Urinary bladder (tissue), 4 donors: ENCODE data around the gene CTLA4. TPM values are rescaled to one million over a fixed set of nuclear protein-coding genes. Genes with fewer than 3 reads are reported as not detected.

Experiments used
- DNase-seq: peaks from one replicate; pipeline ENCODE4 v3.0.0-alpha.2; 2015; ENCODE audit errors: extremely low spot score
- H3K27ac ChIP-seq: one replicate; pipeline ENCODE4 v1.5.1; 2013; ENCODE audit warnings: low read depth, mild to moderate bottlenecking, moderate library complexity
- H3K36me3 ChIP-seq: one replicate; pipeline ENCODE4 v1.6.1; 2013; ENCODE audit warnings: mild to moderate bottlenecking, moderate library complexity; ENCODE audit not compliant: insufficient read depth
- H3K4me1 ChIP-seq: one replicate; pipeline ENCODE4 v1.6.1; 2013; ENCODE audit warnings: mild to moderate bottlenecking, moderate library complexity; ENCODE audit not compliant: insufficient read depth
- H3K4me3 ChIP-seq: one replicate; pipeline ENCODE4 v1.5.1; 2013; ENCODE audit warnings: low read depth, low read length
- WGBS: extraction: QIAGEN DNeasy Blood & Tissue Kit; methylation state at CpG from one replicate; pipeline ENCODE4 v1.1.7; 2013; 5-methylcytosine and 5-hydroxymethylcytosine counted together
- polyA plus RNA-seq: library from polyadenylated mRNA; stranded (reverse); fragments of 200-250 nt; gene quantifications from one replicate; pipeline ENCODE4 v1.2.3, GENCODE V29; 2013
- total RNA-seq: library from RNA; depleted of rRNA; stranded (reverse); fragments of >200 nt; gene quantifications from one replicate; pipeline ENCODE4 v1.2.3, GENCODE V29; 2014
- donor health status: healthy with polysubstance abuse.
- donor health status: healthy.

The CTLA4 gene
- total and polyA plus RNA-seq, 2 donors: 0.11 to 0.25 TPM

GRCh38 chr2:203841654-203842053 is 25.9 kb upstream of the CTLA4 start:
- Histone ChIP-seq H3K36me3 (no peaks in the 10 kb centered on the region), H3K4me3 (no peak overlapping the region), H3K27ac (no peak overlapping the region), H3K4me1 (no peaks in the 10 kb centered on the region)
- 95% methylated on average over 5 of the region's 5 CpGs for WGBS
- DNase-seq: no peak

- H3K4me1 ChIP-seq: no peaks in the 10 kb centered on the region
- H3K4me3 ChIP-seq: no peak overlapping the region
- 72% methylated on average over 5 of the region's 5 CpGs for WGBS
- no peak overlapping the region for H3K27ac ChIP-seq
- no peak for DNase-seq
- H3K36me3 ChIP-seq: no peaks in the 10 kb centered on the region
Observed at GRCh38 chr2:203842373-203842772, 25.2 kb upstream of the CTLA4 start.

GRCh38 chr2:203846490-203847105 is 21.0 kb upstream of the CTLA4 start:
- Histone ChIP-seq H3K36me3 (no peaks in the 10 kb centered on the region), H3K4me3 (no peak overlapping the region), H3K4me1 (no peaks in the 10 kb centered on the region), H3K27ac (no peak overlapping the region)
- DNase-seq: no peak
- 64% methylated on average over 8 of the region's 8 CpGs for WGBS

GRCh38 chr2:203849010-203849409 is 18.6 kb upstream of the CTLA4 start:
- no peaks in the 10 kb centered on the region for H3K36me3 ChIP-seq
- WGBS: 83% methylated on average over 2 of the region's 2 CpGs
- no peaks in the 10 kb centered on the region for H3K4me1 ChIP-seq
- no peak overlapping the region for H3K4me3 ChIP-seq
- H3K27ac ChIP-seq: no peak overlapping the region
- no peak for DNase-seq

- H3K4me1 ChIP-seq: no peaks in the 10 kb centered on the region
- DNase-seq: no peak
- H3K36me3 ChIP-seq: no peaks in the 10 kb centered on the region
- H3K27ac ChIP-seq: no peak overlapping the region
- H3K4me3 ChIP-seq: no peak overlapping the region
- WGBS: 84% methylated on average over 2 of the region's 2 CpGs
Observed at GRCh38 chr2:203852760-203853159, 14.8 kb upstream of the CTLA4 start.

DNA sequence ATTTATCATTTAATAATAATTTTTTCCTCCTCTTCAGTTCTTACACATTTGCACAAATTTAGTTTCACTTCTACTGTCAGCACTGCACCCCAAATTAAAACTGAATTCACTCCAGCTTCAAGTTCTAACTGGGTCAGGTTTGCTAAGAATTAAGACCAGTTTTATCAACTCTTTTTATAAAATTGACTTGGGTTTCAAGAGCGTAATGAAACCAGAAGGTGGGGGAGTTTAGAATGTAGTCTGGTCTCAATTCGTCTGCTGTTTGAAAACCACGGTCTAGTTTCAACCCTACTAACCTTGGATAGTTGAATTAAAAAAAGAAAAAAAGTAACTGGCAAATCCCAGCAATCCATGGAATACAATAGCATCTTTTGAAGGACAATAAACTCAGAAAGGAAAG is 14.3 kb upstream of the CTLA4 start:
- WGBS: 80% methylated on average over 3 of the region's 3 CpGs
- H3K4me3 ChIP-seq: no peak overlapping the region

GRCh38 chr2:203853722-203854121 is 13.8 kb upstream of the CTLA4 start:
- DNase-seq: no peak
- no peak overlapping the region for H3K27ac ChIP-seq
- no peaks in the 10 kb centered on the region for H3K36me3 ChIP-seq
- WGBS: 75% methylated on average over 5 of the region's 5 CpGs
- no peak overlapping the region for H3K4me3 ChIP-seq
- H3K4me1 ChIP-seq: no peaks in the 10 kb centered on the region

More for the DNA sequence above, 14.3 kb upstream of the CTLA4 start:
- no peaks in the 10 kb centered on the region for H3K36me3 ChIP-seq
- DNase-seq: no peak
- H3K27ac ChIP-seq: no peak overlapping the region
- no peaks in the 10 kb centered on the region for H3K4me1 ChIP-seq

DNA sequence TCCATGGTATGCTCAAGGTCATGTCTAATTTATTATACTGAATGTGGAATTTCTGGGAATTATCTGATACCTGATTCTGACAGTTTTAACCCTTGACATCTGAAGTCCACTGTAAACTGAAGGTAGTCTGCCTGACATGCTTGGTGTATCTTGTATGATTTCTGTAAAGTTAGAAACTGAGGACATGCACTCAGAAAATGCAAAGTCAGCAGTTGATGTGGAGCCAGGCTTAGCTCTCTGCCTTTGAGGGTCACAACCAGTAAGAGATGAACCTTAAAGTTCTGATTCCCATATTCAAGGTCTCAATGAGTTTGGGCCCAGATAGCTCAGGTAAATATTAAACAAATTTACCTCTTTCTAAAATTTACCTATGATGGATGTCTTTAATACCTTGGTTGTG is 12.3 kb upstream of the CTLA4 start:
- no peak for DNase-seq
- no peak overlapping the region for H3K4me3 ChIP-seq
- H3K27ac ChIP-seq: no peak overlapping the region
- no peaks in the 10 kb centered on the region for H3K4me1 ChIP-seq
- no peaks in the 10 kb centered on the region for H3K36me3 ChIP-seq

DNA sequence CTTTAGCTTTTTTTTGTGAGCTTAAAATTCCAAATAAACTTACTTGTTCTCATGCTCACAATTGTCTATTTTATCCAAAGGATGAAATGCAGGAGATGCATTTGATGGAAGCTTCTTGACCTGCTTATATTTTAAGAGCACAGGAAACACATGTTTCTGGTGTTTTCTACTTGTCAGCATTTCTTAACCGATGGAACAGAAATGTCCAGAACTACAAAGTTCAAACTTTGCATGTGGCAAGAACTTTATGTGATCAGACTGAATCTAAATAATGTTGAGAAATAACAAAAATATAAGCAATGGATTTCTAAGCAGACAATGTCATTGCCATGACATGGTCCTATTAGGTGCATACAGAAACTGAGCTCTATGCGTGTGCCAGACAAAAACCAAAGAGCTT is 9.9 kb upstream of the CTLA4 start:
- H3K27ac ChIP-seq: no peak overlapping the region

GRCh38 chr2:203858176-203858575 is 9.4 kb upstream of the CTLA4 start:
- Histone ChIP-seq H3K36me3 (no peaks in the 10 kb centered on the region), H3K27ac (no peak overlapping the region), H3K4me1 (no peaks in the 10 kb centered on the region), H3K4me3 (no peak overlapping the region)
- no peak for DNase-seq
- 94% methylated on average over 2 of the region's 2 CpGs for WGBS

More for the DNA sequence above, 9.9 kb upstream of the CTLA4 start:
- WGBS: 59% methylated on average over 2 of the region's 2 CpGs
- H3K4me3 ChIP-seq: no peak overlapping the region
- no peaks in the 10 kb centered on the region for H3K4me1 ChIP-seq
- no peaks in the 10 kb centered on the region for H3K36me3 ChIP-seq
- no peak for DNase-seq

GRCh38 chr2:203859030-203859789 is 8.4 kb upstream of the CTLA4 start:
- Histone ChIP-seq H3K4me1 (no peaks in the 10 kb centered on the region), H3K36me3 (no peaks in the 10 kb centered on the region), H3K27ac (no peak overlapping the region), H3K4me3 (no peak overlapping the region)
- 61% methylated on average over 3 of the region's 3 CpGs for WGBS
- DNase-seq: no peak

DNA sequence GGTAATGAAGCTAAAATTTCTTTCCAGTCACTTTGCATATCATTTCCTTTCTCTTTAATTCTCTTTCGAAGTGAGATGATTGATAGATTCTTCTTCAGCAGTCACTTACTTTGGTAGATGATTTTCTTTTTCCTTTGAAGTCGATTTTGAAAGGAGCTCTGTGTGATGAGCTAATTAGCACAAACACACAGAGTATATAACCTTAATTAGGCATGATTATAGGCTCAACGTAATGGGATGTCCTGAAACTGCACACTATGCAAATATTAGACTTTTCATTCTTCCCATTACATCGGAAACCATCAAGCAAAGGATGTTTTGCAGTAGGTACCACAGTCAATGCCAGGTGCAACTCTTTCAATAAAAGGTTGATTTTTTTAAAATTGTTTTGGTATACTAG is 6.4 kb upstream of the CTLA4 start:
- Histone ChIP-seq H3K4me1 (no peaks in the 10 kb centered on the region), H3K36me3 (no peaks in the 10 kb centered on the region), H3K4me3 (no peak overlapping the region), H3K27ac (no peak overlapping the region)
- DNase-seq: no peak
- WGBS: 76% methylated on average over 4 of the region's 4 CpGs

DNA sequence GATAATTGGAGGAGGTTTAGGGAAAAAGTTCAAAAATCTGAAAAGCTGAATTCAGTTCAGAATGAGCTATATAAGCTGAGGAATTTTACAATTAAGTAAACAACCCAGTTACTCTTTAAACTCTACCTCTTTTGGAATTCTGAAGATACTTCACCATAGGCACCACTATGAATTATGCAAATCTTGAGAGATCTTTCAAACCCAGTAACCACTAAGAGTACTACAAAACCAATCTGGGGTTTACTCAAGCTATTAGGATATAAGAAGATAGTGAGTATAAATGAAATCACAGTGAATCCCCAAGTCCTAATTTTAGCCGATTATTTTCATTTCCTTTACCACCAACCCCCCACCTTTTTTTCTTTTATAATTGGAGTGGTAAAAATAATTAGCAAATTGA is 6.0 kb upstream of the CTLA4 start:
- DNase-seq: no peak
- Histone ChIP-seq H3K4me3 (no peak overlapping the region), H3K36me3 (no peaks in the 10 kb centered on the region), H3K27ac (no peak overlapping the region), H3K4me1 (no peaks in the 10 kb centered on the region)
- 74% methylated on average over 1 of the region's 1 CpG for WGBS

GRCh38 chr2:203869223-203870042 is 1.9 kb downstream of the CTLA4 start:
- 77% methylated on average over 6 of the region's 6 CpGs for WGBS
- no peak overlapping the region for H3K27ac ChIP-seq
- no peak for DNase-seq

More at GRCh38 chr2:203869223-203870042, 1.9 kb downstream of the CTLA4 start:
- H3K36me3 ChIP-seq: no peaks in the 10 kb centered on the region
- H3K4me3 ChIP-seq: no peak overlapping the region
- H3K4me1 ChIP-seq: no peaks in the 10 kb centered on the region
